ENCODE results near the gene RXRB. TPM values are rescaled to one million over a fixed set of nuclear protein-coding genes. Genes with fewer than 3 reads are reported as not detected.

The RXRB gene
- polyA plus RNA-seq, 1 donor (not counting 4 experiments of a cell fraction or from before 2014, with no cell fraction given), result 23.2 TPM

- H3K4me3 ChIP-seq (ENCODE audit: control insufficient read depth in 2 of 3, extremely low read depth in 1 of 3, insufficient read depth in 2 of 3, low read depth in 1 of 3, low read length in 3 of 3), result no peak overlapping the region
- no peak overlapping the region for H2AFZ ChIP-seq (ENCODE audit: control insufficient read depth, low read length)
- dilution Hi-C loops (cut with MboI; ENCODE audit: extremely low pct_ligation_motif_present, low sequenced_read_pairs), result no loop called here
- no peaks in the 10 kb centered on the region for H3K9me1 ChIP-seq (ENCODE audit: control insufficient read depth, extremely low read depth, insufficient read depth, low read length)
- no peaks in the 10 kb centered on the region for H3K36me3 ChIP-seq (ENCODE audit: control insufficient read depth in 2 of 2, extremely low read depth in 1 of 2, insufficient read depth in 2 of 2, low read length in 2 of 2)
- H3K27ac ChIP-seq (ENCODE audit: control insufficient read depth, insufficient read depth, low read length), result no peak overlapping the region
- no peak overlapping the region for H3K9ac ChIP-seq (ENCODE audit: control insufficient read depth, extremely low read depth, insufficient read depth, low read length)
- H4K20me1 ChIP-seq (ENCODE audit: control insufficient read depth, extremely low read depth, insufficient read depth, low read length), result no peaks in the 10 kb centered on the region
- H3K9me3 ChIP-seq (ENCODE audit: control insufficient read depth, low read depth, low read length), result no peaks in the 10 kb centered on the region
- H3K27me3 ChIP-seq (ENCODE audit: control insufficient read depth, extremely low read depth, insufficient read depth, low read length), result peaks cover 31% of the 10 kb centered on the region
- no peak overlapping the region for H3K4me2 ChIP-seq (ENCODE audit: control insufficient read depth, extremely low read depth, insufficient read depth, low read depth, low read length)
- FAIRE-seq (no peak), DNase-seq (ENCODE audit: low read depth, low spot score) (no peak)
- no peaks in the 10 kb centered on the region for H3K4me1 ChIP-seq (ENCODE audit: control insufficient read depth, extremely low read depth, insufficient read depth, low read length)
- H3K79me2 ChIP-seq (ENCODE audit: control insufficient read depth, insufficient read depth, low read length), result no peaks in the 10 kb centered on the region
- TF ChIP-seq EZH2 (IDR thresholded peaks at IDR 0.05; ENCODE audit: low read length), result no peak
- TF ChIP-seq, protein P1, sequence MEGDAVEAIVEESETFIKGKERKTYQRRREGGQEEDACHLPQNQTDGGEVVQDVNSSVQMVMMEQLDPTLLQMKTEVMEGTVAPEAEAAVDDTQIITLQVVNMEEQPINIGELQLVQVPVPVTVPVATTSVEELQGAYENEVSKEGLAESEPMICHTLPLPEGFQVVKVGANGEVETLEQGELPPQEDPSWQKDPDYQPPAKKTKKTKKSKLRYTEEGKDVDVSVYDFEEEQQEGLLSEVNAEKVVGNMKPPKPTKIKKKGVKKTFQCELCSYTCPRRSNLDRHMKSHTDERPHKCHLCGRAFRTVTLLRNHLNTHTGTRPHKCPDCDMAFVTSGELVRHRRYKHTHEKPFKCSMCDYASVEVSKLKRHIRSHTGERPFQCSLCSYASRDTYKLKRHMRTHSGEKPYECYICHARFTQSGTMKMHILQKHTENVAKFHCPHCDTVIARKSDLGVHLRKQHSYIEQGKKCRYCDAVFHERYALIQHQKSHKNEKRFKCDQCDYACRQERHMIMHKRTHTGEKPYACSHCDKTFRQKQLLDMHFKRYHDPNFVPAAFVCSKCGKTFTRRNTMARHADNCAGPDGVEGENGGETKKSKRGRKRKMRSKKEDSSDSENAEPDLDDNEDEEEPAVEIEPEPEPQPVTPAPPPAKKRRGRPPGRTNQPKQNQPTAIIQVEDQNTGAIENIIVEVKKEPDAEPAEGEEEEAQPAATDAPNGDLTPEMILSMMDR (optimal IDR thresholded peaks at IDR 0.05 in 1 of 3, IDR thresholded peaks at IDR 0.05 in 1 of 3, conservative IDR thresholded peaks at IDR 0.05 in 1 of 3; ENCODE audit: extremely low read depth in 1 of 3, insufficient read depth in 2 of 3, low read length in 3 of 3), result no peak
Observed at GRCh38 chr6:33189164-33189563, 11.3 kb downstream of the RXRB start.

GRCh38 chr6:33187809-33188208, 12.7 kb downstream of the RXRB start:
- TF ChIP-seq, protein P1 (optimal IDR thresholded peaks at IDR 0.05 in 1 of 3, IDR thresholded peaks at IDR 0.05 in 1 of 3, conservative IDR thresholded peaks at IDR 0.05 in 1 of 3; ENCODE audit: extremely low read depth in 1 of 3, insufficient read depth in 2 of 3, low read length in 3 of 3), result no peak
- TF ChIP-seq EZH2 (IDR thresholded peaks at IDR 0.05; ENCODE audit: low read length), result no peak
- no peak for FAIRE-seq
- Histone ChIP-seq H3K27me3 (ENCODE audit: control insufficient read depth, extremely low read depth, insufficient read depth, low read length) (peaks cover 28% of the 10 kb centered on the region), H3K27ac (ENCODE audit: control insufficient read depth, insufficient read depth, low read length) (no peak overlapping the region), H3K4me1 (ENCODE audit: control insufficient read depth, extremely low read depth, insufficient read depth, low read length) (no peaks in the 10 kb centered on the region), H3K9me3 (ENCODE audit: control insufficient read depth, low read depth, low read length) (no peaks in the 10 kb centered on the region), H3K79me2 (ENCODE audit: control insufficient read depth, insufficient read depth, low read length) (no peaks in the 10 kb centered on the region), H3K36me3 (ENCODE audit: control insufficient read depth in 2 of 2, extremely low read depth in 1 of 2, insufficient read depth in 2 of 2, low read length in 2 of 2) (no peaks in the 10 kb centered on the region), H3K4me2 (ENCODE audit: control insufficient read depth, extremely low read depth, insufficient read depth, low read depth, low read length) (no peak overlapping the region), H3K9me1 (ENCODE audit: control insufficient read depth, extremely low read depth, insufficient read depth, low read length) (no peaks in the 10 kb centered on the region), H2AFZ (ENCODE audit: control insufficient read depth, low read length) (no peak overlapping the region), H3K4me3 (ENCODE audit: control insufficient read depth in 2 of 3, extremely low read depth in 1 of 3, insufficient read depth in 2 of 3, low read depth in 1 of 3, low read length in 3 of 3) (no peak overlapping the region), H4K20me1 (ENCODE audit: control insufficient read depth, extremely low read depth, insufficient read depth, low read length) (no peaks in the 10 kb centered on the region), H3K9ac (ENCODE audit: control insufficient read depth, extremely low read depth, insufficient read depth, low read length) (no peak overlapping the region)
- no peak for DNase-seq (ENCODE audit: low read depth, low spot score)
- dilution Hi-C loops (cut with MboI; ENCODE audit: extremely low pct_ligation_motif_present, low sequenced_read_pairs), result no loop called here

Measured in keratinocyte (primary cell).